LHCN-M2 (cell line): ENCODE measurements around the gene CCDC116. TPM values are rescaled to one million over a fixed set of nuclear protein-coding genes. Genes with fewer than 3 reads are reported as not detected.
"Not testable (repeated sequence)": the region's sequence is repeated elsewhere in the genome, so short reads cannot be mapped to it uniquely, and the experiment has no call there.

ENCODE experiments used
- DNase-seq: peaks from one replicate; pipeline ENCODE4 v3.0.0-alpha.2; 2012; ENCODE audit warnings: low read depth
- total RNA-seq: library from RNA; depleted of rRNA; stranded (reverse); fragments of >200 nt; gene quantifications from 2 replicates; pipeline ENCODE4 v1.2.3, GENCODE V29; 2014

Gene CCDC116
- total RNA-seq, 1 experiment from 2014 or later, result 0.06 TPM

DNA sequence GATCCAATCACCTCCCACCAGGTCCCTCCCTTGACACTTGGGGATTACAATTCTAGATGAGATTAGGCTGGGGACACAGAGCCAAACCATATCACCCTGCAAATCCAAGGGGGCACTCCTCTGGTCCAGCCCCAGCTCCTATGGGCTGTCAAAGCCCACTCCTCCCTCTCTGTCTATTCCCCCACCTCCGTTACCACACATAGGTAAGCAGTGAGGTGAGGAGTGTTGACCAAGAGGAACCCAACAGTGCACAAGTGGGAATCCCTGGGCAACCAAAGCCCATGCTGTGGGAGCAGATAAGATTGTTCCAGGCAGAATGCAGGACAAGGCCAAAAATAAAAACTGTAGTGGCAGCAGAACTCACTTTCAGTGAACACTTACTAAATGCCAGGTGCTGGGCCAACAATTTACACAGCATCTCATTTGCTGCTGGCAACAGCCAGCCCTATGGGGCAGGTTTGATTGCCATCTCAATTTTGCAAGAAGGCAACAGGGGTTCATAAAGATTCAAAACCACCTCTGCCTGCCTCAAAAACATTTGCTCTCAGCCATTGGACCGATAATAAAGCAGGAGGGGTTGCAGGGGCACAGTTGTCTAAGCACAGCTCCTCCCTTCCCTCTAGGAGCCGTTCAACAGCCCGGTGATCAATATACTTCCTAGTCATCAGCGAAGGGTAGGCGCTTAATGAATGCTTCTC, 18.4 kb downstream of the CCDC116 start:
- DNase-seq, result peak; percentile 51

DNA sequence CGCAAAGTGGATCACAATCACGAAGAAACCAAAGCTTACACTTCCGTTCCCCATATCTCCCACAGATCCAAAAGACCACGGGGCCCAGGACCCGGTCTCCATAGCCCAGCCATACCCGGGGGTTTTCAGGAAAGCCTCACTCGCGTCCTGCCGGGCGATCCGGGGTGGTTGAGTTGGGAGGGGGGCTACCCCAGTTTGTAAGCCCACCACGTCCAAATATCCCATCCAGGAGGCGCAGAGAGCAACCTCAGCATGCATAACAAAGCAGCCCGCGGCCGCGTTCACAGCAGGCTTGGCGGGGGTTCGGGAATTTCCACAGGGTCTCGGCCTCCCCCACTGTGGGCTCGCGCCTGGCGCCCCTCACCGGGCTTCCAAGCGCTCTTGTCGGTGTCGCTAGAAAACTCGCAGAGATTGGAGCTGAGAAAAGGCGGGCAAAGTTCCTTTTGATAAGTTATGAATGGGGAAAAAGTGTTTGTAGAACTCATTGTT, 19.0 kb downstream of the CCDC116 start:
- DNase-seq, result no peak

DNA sequence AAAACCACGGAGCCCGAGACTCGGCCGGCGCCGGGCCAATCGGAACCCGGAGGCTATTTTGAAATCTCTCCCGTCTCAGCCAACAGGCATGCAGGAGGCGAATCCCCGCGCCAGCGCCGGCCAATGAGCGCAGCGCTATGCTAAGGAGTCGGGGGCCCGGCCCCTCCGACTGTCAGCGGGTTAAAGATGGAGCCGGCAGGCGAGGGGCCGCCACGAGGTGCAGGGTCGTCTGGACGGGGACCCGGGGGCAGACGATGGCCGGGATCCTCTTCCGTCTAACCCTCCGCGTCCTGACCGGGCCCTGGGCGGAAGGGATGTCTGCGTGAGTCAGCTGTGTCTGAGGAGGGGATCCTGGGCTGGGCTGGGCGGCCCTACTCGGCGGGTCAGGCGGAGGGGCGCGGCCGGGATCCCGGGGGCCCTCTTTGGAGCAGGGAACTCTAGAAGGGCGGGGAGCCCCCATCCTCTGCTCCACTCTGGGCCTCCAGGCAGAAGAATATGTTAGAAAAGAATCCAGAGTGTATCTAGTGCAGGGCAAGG, 19.5 kb downstream of the CCDC116 start:
- DNase-seq, result peak; percentile 83

DNA sequence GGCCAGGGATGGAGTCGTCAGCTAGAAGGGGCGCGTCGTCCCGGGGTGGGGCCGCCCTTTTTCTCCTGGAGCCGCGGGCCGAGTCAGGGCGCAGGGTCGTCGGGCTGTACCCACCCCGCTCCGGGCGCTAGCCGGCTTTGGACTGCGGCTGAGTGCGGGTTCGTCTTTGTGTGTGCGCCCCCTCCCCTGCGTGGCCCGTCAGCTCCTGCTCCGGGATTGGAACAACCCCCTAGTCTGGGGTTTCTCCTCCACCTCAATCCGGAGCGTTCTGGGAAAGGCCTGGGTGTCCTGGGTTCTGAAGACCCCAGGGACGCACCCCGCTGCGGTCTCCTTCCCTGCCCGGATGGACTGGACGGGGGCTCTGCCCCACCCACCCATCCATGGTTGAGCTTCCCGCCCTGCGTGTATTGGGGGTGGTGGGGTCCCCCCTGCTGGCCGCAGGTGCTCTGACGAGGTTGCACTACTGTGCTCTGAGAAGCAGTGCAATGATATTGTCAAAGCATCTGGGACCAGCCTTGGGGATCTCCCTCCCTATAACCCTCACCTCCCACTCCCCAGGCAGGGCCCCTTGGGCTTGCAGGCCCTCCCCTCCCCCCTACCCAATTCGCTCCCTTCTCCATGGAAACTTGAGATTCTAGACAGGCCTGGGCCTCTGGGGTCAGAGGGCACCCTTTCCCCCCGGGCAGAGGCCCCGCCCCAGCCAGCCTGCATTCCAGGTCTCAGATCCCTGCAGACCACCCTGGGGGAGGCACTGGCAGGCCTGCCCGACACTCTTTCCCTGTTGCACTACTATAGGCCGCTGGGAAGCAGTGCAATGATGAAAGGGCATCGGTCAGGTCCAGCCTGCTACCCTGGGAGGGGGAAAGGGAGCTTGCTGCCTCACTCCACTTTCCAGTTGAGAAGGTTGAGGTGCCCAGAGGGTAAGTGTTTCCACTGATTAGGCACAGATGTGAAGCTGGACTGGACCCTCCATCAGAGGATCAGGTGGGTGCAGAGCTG, 20.3 kb downstream of the CCDC116 start:
- DNase-seq, result no peak

DNA sequence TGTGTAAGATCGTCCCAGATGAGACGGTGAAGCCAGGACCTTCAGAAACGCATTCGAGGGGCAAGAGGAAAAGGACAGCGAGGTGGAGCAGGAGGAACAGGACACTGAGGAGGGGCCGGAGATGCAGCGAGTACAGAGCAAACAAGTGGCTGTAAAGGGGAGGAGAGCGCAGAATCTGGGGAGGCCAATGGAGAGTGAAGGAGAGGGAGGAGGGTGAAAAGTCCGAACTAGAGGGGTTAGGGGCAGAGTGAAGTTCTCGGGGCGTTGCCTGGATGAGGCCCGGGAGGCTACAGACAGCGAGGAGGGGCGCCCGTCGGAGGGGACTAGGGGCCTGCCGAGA, 24.4 kb downstream of the CCDC116 start:
- DNase-seq, result no peak

DNA sequence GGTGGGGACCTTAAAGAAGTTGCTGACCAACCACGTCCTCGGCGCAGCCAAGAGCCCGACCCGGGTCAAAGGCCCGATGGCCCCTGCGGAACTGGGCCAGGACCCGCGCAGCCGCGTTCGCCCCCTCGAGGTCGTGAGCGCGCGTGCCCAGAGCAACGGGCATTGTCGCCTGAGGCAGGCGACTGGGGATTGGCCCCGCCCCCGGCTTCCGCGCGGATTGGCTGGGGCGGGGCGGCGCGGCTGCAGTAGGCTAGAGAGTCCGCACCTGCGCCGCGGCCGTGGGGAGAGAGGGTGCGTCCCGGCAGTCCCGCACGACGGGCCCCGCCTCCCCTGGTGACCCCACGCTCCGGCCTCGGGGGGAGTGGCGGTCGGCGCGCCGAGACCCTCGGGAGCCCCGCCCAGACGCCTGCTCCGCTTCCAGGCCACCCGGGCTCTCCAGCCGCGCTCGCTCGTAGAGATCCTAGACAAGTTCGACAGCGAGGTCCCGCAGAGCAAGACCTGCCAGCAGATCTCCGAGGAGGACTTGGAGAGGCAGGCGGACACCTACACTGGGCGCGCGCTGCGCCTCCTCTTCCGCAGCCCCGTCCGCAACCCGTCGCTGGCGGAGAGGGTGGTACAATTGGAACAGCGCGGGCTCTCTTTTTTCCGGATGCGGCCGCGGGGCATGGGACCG, 24.9 kb downstream of the CCDC116 start:
- DNase-seq, result peak; percentile 48

DNA sequence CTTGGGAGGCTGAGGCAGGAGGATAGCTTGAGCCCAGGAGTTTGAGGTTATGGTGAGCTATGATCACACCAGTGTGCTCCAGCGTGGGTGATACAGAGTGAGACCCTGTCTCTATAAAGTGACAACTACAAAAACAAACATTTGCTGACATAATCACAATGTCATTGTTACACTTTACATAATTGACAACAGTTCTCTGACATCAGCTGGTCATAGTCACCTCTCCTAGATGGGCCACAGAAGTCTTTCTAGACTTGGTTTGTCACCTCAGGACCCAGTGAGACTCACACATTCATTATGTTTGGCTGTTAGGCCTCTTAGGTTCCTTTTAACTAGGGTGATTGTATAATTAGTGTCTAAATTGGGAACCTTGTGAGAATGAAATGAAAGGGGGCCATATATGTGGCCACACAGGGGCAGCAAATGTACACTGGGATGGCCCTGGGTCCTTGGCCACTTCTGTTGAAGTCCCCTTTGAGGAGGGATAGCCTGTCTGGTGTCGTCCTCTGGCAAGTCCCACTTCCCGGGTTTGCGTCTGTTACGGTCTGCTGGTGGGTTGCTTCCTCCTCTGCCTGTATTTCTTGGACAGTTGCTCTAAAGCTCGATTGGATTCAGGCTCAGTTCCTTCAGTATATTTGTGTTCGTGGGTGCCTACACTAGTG, 27.4 kb downstream of the CCDC116 start:
- no peak for DNase-seq

DNA sequence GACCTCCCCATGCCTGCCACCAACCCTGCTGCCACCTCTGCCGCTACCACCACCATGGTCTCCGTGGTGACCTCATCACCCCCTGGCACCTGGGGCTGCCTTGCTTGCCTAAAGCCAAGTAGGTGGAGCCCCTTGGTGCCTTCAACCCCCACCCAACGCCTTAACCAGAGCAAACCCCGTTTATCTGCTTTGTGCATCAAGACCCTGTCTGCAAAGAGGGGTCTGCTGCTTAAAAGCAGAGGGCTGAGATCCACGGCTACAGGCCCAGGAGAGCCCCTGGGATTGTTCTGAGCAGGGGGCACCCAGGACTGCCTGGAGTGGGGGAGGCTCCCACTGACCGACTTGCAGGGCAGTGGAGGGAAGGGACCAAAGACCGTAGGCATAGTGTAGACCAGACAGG, 28.3 kb downstream of the CCDC116 start:
- no peak for DNase-seq

DNA sequence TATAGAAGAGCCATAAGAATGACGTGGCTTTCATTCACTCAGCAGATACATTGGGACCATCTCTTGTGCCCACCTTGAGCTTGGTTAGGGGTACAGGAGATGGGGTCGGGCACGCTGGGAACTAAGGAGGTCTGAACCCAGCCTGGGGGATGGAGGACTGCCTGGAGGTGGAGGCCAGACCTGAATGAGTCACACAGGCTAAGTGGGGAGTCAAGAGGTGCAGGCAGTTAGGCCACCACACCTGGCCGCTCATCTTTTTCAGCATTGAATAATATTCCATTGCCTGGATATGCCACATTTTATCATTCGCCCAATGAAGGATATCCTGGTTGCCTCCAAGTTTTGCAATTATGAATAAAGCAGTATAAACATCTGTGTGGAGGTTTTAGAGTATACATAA, 29.4 kb downstream of the CCDC116 start:
- no peak for DNase-seq

DNA sequence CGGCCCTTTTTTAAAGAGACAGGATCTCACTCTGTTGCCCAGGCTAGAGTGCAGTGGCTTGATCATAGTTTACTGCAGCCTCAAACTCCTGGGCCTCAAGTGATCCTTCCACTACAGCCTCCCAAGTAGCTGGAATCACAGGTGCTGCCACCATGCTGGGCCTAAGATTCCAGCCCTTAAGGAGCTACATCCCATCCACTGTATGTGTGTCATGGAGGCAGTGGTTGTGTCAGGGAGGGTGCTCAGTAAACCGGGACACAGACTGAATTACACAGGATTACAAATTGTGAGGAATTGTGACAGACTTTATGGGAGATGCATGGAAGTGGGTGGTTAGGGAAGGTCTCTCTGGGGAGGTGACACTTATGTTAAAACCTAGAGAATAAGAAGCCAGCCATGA, 31.2 kb downstream of the CCDC116 start:
- DNase-seq, result no peak

DNA sequence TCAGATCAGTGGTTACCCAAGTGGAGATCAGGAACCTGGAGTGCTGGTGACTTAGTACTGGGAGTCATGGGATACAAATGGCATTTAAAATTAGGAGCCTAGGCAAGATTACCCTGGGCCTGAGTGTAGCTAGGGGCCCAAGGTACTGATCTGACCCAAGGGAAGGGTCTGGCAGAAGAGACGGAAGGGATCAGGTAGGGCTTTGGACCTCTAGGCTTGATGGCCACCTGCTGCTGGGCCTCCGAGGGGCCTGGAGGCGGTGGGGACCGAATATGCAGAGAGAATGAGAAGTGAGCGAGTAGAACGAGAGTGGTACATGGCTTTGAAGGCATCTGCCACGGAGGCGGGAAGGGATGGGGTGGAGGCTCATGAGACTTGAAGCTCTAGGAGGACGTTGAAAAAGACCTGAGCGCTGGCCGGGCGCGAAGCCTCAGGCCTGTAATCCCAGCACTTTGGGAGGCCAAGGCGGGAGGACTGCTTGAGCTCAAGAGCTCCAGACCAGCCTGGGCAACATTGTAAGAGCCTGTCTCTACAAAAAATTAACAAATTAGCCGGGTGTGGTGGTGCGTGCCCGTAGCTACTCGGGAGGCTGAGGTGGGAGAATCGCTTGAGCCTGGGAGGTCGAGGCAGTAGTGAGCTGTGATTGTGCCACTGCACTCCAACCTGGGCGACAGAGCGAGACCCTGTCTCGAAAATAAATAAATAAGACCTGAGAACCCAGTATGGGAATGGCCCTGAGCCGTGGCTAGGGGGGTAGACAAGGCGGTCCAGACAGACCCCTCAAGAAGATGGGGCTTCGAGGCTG, 32.7 kb downstream of the CCDC116 start:
- DNase-seq, result no peak

DNA sequence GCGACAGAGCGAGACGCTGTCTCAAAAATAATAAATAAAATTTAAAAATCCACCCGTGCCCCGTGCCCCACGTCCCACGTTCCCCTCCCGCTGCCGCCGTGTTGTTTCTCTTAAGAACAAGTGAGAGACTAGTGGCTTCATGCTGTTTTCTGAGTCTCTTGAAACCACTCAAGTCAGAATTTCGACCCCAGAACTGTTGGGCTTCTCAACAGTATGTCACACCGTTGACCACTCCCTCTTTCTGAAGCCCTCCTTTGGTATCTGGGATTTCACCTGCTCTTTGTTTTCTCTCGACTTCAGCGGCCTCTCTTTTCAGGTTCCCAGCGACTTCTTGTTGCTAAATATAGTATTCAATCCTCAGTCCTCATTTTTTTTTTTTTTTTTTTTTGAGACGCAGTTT, 34.2 kb downstream of the CCDC116 start:
- no peak for DNase-seq

DNA sequence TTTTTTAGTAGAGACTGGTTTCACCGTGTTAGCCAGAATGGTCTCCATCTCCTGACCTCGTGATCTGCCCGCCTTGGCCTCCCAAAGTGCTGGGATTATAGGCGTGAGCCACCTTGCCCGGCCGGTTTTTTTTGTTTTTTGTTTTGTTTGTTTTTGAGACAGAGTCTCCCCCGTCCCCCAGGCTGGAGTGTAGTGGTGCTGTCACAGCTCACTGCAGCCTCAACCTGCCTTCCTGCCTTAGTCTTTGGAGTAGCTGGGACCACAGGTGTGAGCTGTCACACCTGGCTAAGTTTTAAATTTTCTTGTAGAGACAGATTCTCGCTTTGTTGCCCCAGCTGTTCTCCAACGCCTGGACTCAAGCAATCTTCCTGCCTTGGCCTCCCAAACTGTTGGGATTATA, 36.5 kb downstream of the CCDC116 start:
- DNase-seq, result no peak

DNA sequence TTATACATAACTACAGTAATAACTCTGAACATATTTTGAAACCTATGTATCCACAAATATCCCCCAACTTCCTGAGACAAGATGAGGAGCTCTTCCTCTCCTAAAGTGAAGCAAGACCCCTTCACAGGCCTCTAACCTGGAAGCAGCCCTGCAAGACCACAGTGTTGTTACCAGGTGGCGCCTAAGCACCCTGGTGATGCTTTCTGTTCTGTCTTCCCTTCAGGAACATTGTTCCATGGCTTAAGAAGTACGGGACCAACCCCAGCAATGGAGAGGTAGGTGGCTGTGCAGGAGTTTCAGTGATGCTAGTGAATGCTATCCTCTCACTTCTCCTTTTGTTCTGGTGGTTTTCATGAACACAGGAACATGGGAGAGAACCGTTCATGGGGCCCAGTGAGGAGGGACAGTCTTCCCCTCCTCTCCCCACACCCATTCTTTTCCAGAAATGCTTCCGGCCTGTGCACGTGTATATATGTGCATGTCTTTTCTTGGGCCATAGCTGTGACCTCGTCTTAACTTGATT, 39.6 kb downstream of the CCDC116 start:
- no peak for DNase-seq

DNA sequence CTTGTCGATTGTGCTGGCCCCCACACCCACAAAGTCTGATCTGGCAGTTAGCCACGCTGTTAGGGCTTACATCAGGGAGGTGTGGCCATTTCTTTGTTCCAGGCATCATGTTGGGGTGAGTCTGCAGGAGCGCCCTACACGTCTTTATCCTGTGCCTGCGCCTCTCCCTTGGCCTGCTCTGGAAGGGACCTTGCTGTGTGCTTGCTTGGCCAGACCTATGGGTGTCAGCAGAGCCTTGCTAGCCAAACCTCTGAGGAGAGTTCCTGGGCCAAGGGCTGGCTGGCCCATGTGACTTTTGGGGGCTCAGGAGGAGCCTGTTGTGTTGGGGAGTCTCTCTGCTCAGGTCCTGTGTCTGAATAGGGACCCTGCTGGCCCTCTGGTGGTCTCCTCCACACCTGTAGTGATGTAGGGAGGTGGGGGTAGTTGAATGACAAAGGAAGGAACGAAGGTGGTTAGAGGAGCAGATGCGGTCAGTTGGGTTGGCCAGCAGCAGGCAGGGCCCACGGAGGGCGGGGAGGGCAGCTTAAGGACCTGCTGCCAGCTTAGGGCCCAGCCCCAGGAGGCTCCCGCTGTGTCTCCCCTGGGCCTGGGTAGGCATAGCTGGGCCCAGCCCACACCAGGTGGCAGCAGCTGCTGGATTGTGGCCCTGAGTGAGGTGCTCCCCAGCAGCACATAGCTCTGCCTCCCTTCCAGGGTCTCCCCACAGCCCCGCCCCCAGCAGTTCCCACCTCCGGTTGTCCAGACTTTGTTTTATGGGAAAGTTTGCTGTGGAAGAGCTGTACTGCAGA, 41.2 kb downstream of the CCDC116 start:
- DNase-seq, result no peak

DNA sequence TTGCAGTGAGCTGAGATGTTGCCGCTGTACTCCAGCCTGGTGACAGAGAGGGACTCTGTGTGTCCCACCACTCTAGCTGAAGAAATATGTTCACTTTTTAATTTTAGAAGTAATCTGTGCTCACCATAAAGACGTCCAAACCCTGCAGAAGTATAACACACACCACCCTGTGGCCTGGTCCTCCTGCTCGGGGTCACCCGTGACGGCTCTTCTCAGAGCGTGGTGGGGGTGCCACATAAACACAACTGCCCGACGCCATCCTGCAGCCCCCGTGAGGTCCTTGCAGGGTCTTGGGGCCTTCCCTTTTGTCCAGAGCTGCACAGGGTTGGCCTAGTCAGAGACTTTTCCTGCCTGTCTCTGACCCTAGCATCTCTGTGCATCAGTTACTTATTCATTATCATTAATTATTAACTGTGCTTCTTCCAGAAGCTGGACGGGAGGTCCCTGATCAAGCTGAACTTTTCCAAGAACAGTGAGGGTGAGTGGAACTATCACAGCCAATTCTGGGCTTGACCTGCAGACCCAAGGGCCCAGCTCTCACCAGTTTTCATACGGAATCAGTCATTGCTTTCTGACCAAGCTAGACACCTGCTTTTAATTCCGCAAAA, 42.2 kb downstream of the CCDC116 start:
- DNase-seq, result no peak

DNA sequence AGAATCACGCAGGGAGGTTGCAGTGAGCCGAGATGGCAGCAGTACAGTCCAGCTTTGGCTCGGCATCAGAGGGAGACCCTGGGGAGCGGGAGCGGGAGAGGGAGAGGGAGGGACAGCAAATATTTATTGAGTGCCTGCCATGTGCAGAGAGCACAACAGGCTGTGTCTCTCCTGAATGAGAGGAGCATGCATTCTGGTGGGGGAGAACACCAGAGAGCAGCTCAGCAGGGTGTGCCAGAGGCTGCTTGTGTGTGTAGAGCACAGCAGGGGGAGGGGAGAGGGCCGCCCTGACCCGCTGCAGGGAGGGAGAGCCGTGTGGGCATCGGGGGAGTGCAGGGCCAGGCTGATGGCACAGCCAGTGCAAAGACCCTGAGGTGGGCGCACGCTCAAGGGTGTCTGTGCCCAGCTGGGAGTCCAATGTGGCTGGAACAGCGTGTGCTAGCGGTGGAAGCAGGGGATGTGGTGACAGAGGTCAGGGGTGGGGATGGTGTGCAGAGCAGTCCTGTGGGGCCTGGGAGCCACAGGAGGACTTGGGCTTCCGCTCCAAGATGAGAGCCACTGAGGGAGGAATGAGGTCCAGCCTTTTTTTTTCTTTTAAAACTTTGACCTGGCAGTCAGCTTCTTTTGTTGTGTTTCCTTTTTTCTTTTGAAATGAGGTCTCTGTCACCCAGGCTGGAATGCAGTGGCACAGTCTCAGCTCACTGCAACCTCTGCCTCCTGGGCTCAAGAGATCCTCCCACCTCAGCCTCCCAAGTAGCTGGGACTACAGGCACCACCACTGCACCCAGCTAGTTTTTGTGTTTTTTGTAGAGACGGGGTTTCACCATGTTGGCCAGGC, 45.3 kb downstream of the CCDC116 start:
- DNase-seq, result no peak

DNA sequence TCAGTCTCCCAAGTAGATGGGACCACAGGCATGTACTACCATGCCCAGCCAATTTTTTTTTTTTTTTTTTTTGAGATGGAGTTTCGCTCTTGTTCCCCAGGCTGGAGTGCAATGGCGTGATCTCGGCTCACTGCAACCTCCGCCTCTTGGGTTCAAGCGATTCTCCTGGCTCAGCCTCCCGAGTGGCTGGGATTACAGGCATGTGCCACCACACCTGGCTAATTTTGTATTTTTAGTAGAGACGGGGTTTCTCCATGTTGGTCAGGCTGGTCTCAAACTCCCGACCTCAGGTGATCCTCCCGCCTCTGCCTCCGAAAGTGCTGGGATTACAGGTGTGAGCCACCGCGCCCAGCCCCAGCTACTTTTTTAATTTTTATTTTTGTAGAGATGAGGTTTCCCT, 46.3 kb downstream of the CCDC116 start:
- DNase-seq, result not testable (repeated sequence)
